Neuronal stem cell (in vitro differentiated cells): Measurements from ENCODE around the gene ENTPD6.
"Not testable (repeated sequence)": the region's sequence is repeated elsewhere in the genome, so short reads cannot be mapped to it uniquely, and the experiment has no call there.

Experiments
- DNase-seq: peaks from one replicate; pipeline ENCODE4 v3.0.0-alpha.2; 2013; ENCODE audit warnings: low spot score
- H2AFZ ChIP-seq: one replicate; pipeline ENCODE4 v1.6.1; 2013; ENCODE audit warnings: mild to moderate bottlenecking, low read length, inconsistent platforms
- H2AK5ac ChIP-seq: 2 replicates; pipeline ENCODE4 v1.6.1; 2013; ENCODE audit warnings: low read depth, mild to moderate bottlenecking, inconsistent platforms, low read length, moderate library complexity, mixed read lengths
- H2BK120ac ChIP-seq: 2 replicates; pipeline ENCODE4 v1.6.1; 2013; ENCODE audit warnings: low read depth, mild to moderate bottlenecking, inconsistent platforms, low read length, moderate library complexity, mixed read lengths
- H2BK12ac ChIP-seq: one replicate; pipeline ENCODE4 v1.6.1; 2013; ENCODE audit warnings: low read length, inconsistent platforms
- H2BK15ac ChIP-seq: 2 replicates; pipeline ENCODE4 v1.6.1; 2013; ENCODE audit warnings: mild to moderate bottlenecking, low read length, inconsistent platforms, mixed read lengths
- H2BK5ac ChIP-seq: one replicate; pipeline ENCODE4 v1.6.1; 2013; ENCODE audit warnings: inconsistent platforms, mild to moderate bottlenecking, low read length, moderate library complexity
- H3K14ac ChIP-seq: one replicate; pipeline ENCODE4 v1.6.1; 2013; ENCODE audit warnings: low read length, inconsistent platforms
- H3K18ac ChIP-seq: 2 replicates; pipeline ENCODE4 v1.6.1; 2013; ENCODE audit warnings: low read length, inconsistent platforms
- H3K23ac ChIP-seq: 2 replicates; pipeline ENCODE4 v1.6.1; 2013; ENCODE audit warnings: low read depth, mild to moderate bottlenecking, mixed read lengths, low read length, inconsistent platforms; ENCODE audit not compliant: poor library complexity
- H3K27ac ChIP-seq: replicated peaks from 3 replicates; pipeline ENCODE4 v1.5.1; 2013; ENCODE audit warnings: low read length, inconsistent platforms
- H3K27me3 ChIP-seq, 3 experiments: 2 replicates each; pipeline ENCODE4 v1.6.1; 2013; ENCODE audit warnings: low read length in 3 of 3, mild to moderate bottlenecking in 2 of 3, inconsistent platforms in 1 of 3, low read depth in 1 of 3, mixed read lengths in 1 of 3, moderate library complexity in 1 of 3; ENCODE audit not compliant: control insufficient read depth in 3 of 3, insufficient read depth in 3 of 3
- H3K36me3 ChIP-seq, 2 donors: replicated peaks in 1 of 2; 2 replicates each; pipeline ENCODE4 v1.6.1; 2013; ENCODE audit warnings: low read length in 2 of 2; ENCODE audit not compliant: control insufficient read depth in 2 of 2, insufficient read depth in 2 of 2
- H3K4ac ChIP-seq: 2 replicates; pipeline ENCODE4 v1.6.1; 2013; ENCODE audit warnings: inconsistent platforms, mild to moderate bottlenecking, low read length, moderate library complexity
- H3K4me1 ChIP-seq, 2 donors: 1 replicate in 1 of 2; 2 replicates in 1 of 2; pipeline ENCODE4 v1.6.1; 2013; ENCODE audit warnings: low read length in 2 of 2, low read depth in 1 of 2; ENCODE audit not compliant: control insufficient read depth in 2 of 2, insufficient read depth in 1 of 2
- H3K4me2 ChIP-seq: one replicate; pipeline ENCODE4 v1.6.1; 2013; ENCODE audit warnings: mild to moderate bottlenecking, low read length, inconsistent platforms; ENCODE audit not compliant: insufficient read depth, poor library complexity, severe bottlenecking
- H3K4me3 ChIP-seq, 2 donors: 2 replicates each; pipeline ENCODE4 v1.5.1; 2013; ENCODE audit warnings: low read length in 2 of 2, mild to moderate bottlenecking in 2 of 2, inconsistent platforms in 1 of 2, moderate library complexity in 1 of 2
- H3K79me1 ChIP-seq: one replicate; pipeline ENCODE4 v1.6.1; 2013; ENCODE audit warnings: low read depth, mild to moderate bottlenecking, inconsistent platforms, low read length, moderate library complexity
- H3K9ac ChIP-seq: one replicate; pipeline ENCODE4 v1.6.1; 2013; ENCODE audit warnings: mild to moderate bottlenecking, low read depth, low read length, inconsistent platforms; ENCODE audit not compliant: poor library complexity
- H3K9me3 ChIP-seq, 2 donors: replicated peaks in 1 of 2; 2 replicates each; pipeline versions ENCODE3 to v1.6.1; 2013; ENCODE audit warnings: low read length in 2 of 2, mild to moderate bottlenecking in 2 of 2, inconsistent platforms in 1 of 2, low read depth in 1 of 2, mixed read lengths in 1 of 2, moderate library complexity in 1 of 2; ENCODE audit not compliant: control insufficient read depth in 2 of 2, insufficient read depth in 1 of 2
- H4K8ac ChIP-seq: one replicate; pipeline ENCODE4 v1.6.1; 2013; ENCODE audit warnings: low read depth, mild to moderate bottlenecking, inconsistent platforms, low read length, moderate library complexity
- H4K91ac ChIP-seq: one replicate; pipeline ENCODE4 v1.6.1; 2013; ENCODE audit warnings: low read length, low read depth, mild to moderate bottlenecking, inconsistent platforms; ENCODE audit not compliant: poor library complexity
- WGBS, 2 donors: extraction: QIAGEN DNeasy Blood & Tissue Kit; methylation state at CpG; one replicate each; pipeline ENCODE4 v1.1.7; 2013; ENCODE audit warnings: missing lambda C conversion rate in 2 of 2, mixed read lengths in 1 of 2; ENCODE audit not compliant: insufficient read length in 2 of 2, insufficient replicate concordance in 1 of 2; ENCODE audit errors: extremely low coverage in 2 of 2; 5-methylcytosine and 5-hydroxymethylcytosine counted together

The ENTPD6 gene

GRCh38 chr20:25260770-25261437 lies 65.4 kb downstream of the ENTPD6 start:
- H3K4ac ChIP-seq, H3K4me1 ChIP-seq, DNase-seq, H2BK120ac ChIP-seq, H2AFZ ChIP-seq, H3K18ac ChIP-seq, H3K27ac ChIP-seq, H3K23ac ChIP-seq, H4K8ac ChIP-seq, H2BK15ac ChIP-seq, H3K4me2 ChIP-seq, H4K91ac ChIP-seq, H3K4me3 ChIP-seq, H2BK5ac ChIP-seq, H2AK5ac ChIP-seq, H2BK12ac ChIP-seq, H3K27me3 ChIP-seq, H3K9ac ChIP-seq, H3K14ac ChIP-seq: not testable (repeated sequence)
- H3K36me3 ChIP-seq = peaks cover 26 to 33% of the 10 kb centered on the region in 2 donors
- H3K79me1 ChIP-seq = peaks cover 11% of the 10 kb centered on the region
- H3K9me3 ChIP-seq = peaks cover 18 to 36% of the 10 kb centered on the region in 2 donors
- no CpG with 5 or more reads among the region's 16 CpGs for WGBS, 2 donors

GRCh38 chr20:25269057-25269832 lies 73.7 kb downstream of the ENTPD6 start:
- Histone ChIP-seq H2BK15ac (no peak overlapping the region), H2BK12ac (no peak overlapping the region), H2BK5ac (no peak overlapping the region), H3K14ac (no peak overlapping the region), H2BK120ac (no peak overlapping the region), H3K4me3 (no peak overlapping the region), H3K18ac (no peak overlapping the region), H2AFZ (no peak overlapping the region), H3K23ac (no peak overlapping the region), H3K4me1 (peaks cover 0 to 3% of the 10 kb centered on the region in 2 donors), H3K9ac (no peak overlapping the region), H3K4me2 (no peak overlapping the region), H3K27ac (no peak overlapping the region), H4K91ac (no peak overlapping the region), H3K9me3 (peaks cover 2 to 13% of the 10 kb centered on the region in 2 donors), H3K36me3 (peaks cover 39 to 67% of the 10 kb centered on the region in 2 donors), H2AK5ac (no peak overlapping the region), H4K8ac (no peak overlapping the region), H3K79me1 (peaks cover 5% of the 10 kb centered on the region), H3K27me3 (no peaks in the 10 kb centered on the region), H3K4ac (no peak overlapping the region)
- WGBS, 2 donors = no CpG with 5 or more reads among the region's 11 CpGs
- no peak for DNase-seq

GRCh38 chr20:25269833-25270170 lies 74.3 kb downstream of the ENTPD6 start:
- H3K36me3 ChIP-seq = peaks cover 44 to 73% of the 10 kb centered on the region in 2 donors
- H2AK5ac ChIP-seq = no peak overlapping the region
- no peak overlapping the region for H3K9ac ChIP-seq
- no peak for DNase-seq
- no peak overlapping the region for H3K23ac ChIP-seq
- no peak overlapping the region for H4K8ac ChIP-seq
- no CpG with 5 or more reads among the region's 6 CpGs for WGBS, 2 donors
- no peak overlapping the region for H2AFZ ChIP-seq
- no peaks in the 10 kb centered on the region for H3K27me3 ChIP-seq
- no peak overlapping the region for H4K91ac ChIP-seq
- H2BK15ac ChIP-seq = no peak overlapping the region
- peaks cover 2 to 13% of the 10 kb centered on the region in 2 donors for H3K9me3 ChIP-seq
- H3K79me1 ChIP-seq = peaks cover 5% of the 10 kb centered on the region
- no peak overlapping the region for H2BK5ac ChIP-seq
- H3K27ac ChIP-seq = no peak overlapping the region
- no peak overlapping the region for H3K18ac ChIP-seq
- H2BK12ac ChIP-seq = no peak overlapping the region
- no peak overlapping the region for H3K4me3 ChIP-seq
- no peak overlapping the region for H3K4ac ChIP-seq
- no peak overlapping the region for H3K14ac ChIP-seq
- no peak overlapping the region for H2BK120ac ChIP-seq
- peaks cover 0 to 3% of the 10 kb centered on the region in 2 donors for H3K4me1 ChIP-seq
- H3K4me2 ChIP-seq = no peak overlapping the region

- peaks cover 0 to 3% of the 10 kb centered on the region in 2 donors for H3K4me1 ChIP-seq
- no peak overlapping the region for H2BK15ac ChIP-seq
- no peak overlapping the region for H2AFZ ChIP-seq
- no CpG with 5 or more reads among the region's 12 CpGs for WGBS, 2 donors
- H2AK5ac ChIP-seq = no peak overlapping the region
- H4K8ac ChIP-seq = no peak overlapping the region
- DNase-seq = no peak
- no peak overlapping the region for H4K91ac ChIP-seq
- H2BK5ac ChIP-seq = no peak overlapping the region
- no peaks in the 10 kb centered on the region for H3K27me3 ChIP-seq
- peaks cover 2 to 8% of the 10 kb centered on the region in 2 donors for H3K9me3 ChIP-seq
- H3K18ac ChIP-seq = no peak overlapping the region
- H3K23ac ChIP-seq = no peak overlapping the region
- no peak overlapping the region for H2BK120ac ChIP-seq
- H3K27ac ChIP-seq = no peak overlapping the region
- H3K4me3 ChIP-seq = no peak overlapping the region
- H3K79me1 ChIP-seq = peaks cover 6% of the 10 kb centered on the region
- H3K4me2 ChIP-seq = no peak overlapping the region
- no peak overlapping the region for H2BK12ac ChIP-seq
- no peak overlapping the region for H3K14ac ChIP-seq
- peaks cover 53 to 83% of the 10 kb centered on the region in 2 donors for H3K36me3 ChIP-seq
- no peak overlapping the region for H3K4ac ChIP-seq
- H3K9ac ChIP-seq = no peak overlapping the region
Measured at GRCh38 chr20:25270829-25271251, 75.3 kb downstream of the ENTPD6 start.
